Activated CD4-positive, CD25-positive, alpha-beta regulatory T cell treated with anti-CD3 and anti-CD28 coated beads, Interleukin-2, amount 50 U/mL, for 16 hours (primary cell): Measurements from ENCODE around the gene KCNK17.

Source experiments
- DNase-seq: peaks from one replicate; pipeline ENCODE4 v3.0.0-alpha.2; 2020; ENCODE audit warnings: low read depth, low spot score

Gene KCNK17

DNA sequence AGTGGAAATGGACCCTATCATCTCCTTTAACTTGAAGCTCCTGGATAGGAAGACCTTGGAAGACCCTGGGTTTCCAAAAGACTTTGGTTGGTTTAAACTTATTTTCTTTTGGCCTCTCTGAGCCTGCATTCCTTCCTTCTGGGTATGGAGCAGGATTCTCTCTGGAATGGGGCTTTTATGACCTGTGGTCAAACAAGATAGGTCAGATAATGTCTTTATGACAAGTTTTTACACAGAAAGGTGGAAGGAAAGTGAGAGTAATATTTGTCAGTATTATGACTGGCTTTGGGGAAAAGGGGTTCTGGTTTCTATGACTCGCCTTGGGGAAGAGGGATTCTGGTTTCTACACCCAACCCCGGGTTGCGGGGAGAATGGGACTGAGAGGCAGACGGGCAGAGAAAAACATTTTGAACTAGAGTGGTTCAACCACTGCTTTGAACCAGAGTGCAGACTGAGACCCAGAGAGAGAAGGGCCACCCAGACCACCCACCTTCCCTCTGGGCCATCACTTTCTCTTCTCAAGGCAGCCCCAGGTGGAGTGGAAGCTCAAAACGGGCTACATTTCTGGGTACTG, 47.4 kb downstream of the KCNK17 start:
- DNase-seq = no peak

DNA sequence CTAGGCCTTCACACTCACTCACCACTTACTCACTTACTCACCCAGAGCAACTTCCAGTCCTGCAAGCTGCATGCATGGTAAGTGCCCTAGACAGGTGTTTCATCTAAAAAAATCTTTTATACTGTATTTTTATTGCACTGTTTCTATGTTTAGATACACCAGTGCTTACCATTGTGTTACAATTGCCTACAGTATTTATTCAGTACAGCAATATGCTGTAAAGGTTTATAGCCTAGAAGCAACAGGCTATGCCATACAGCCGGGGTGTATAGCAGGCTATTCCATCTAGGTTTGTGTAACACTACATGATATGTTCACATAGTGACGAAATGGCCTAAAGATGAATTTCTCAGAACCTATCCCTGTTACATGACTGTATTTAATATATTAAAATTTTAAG, 47.8 kb downstream of the KCNK17 start:
- no peak for DNase-seq

DNA sequence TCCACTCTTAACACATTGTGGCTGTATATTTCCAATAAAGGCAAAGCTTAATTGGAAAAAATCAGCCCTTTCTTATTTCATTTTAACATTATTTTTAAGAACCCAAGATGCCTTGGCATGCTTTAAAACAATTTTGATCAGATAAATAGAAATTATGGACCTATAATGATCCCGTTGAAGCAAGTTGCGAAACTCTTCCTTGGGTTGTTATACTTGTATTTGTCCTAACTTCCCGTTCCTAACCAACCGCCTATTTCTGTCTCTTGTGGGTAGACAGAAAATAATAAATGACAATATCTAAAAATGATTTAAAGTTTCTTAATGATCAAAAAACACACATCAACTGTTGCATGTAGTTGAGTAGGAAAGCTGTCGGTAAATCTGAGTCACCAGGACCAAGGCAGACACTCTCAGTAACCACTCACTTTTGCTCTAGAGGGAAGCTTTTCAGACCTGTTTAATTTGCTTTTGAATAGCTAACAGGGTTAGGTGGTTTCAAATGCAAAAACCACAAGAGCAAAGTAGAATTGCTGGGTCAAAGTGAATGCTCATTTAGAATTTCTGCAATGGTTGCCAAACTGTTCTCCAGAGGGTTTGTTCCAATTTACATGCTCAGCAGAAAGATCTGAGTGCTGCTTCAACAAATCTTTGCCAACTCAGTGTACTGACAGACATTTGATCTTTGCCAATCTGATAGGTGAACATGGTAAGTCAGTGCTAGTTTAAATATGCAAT, 50.7 kb downstream of the KCNK17 start:
- DNase-seq = no peak

DNA sequence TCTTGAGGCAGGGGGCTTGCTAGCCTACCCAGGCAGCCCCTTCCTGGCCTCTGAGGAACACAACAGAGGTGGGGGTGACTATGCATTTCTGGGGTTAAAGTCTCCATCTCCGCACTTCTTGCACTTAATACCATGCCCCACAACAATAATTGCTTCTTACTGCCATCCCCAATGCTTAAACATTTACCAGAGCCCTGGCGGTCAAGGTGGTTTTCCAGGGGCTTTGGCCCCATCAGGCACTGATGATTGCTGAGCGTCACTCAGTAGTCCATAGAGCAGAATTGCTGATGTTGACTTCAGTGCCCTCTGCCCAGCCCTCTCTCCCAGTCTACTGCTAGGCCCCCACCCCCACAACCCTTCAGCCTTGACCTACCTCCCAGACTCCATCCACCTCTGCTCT, 52.5 kb downstream of the KCNK17 start:
- no peak for DNase-seq

DNA sequence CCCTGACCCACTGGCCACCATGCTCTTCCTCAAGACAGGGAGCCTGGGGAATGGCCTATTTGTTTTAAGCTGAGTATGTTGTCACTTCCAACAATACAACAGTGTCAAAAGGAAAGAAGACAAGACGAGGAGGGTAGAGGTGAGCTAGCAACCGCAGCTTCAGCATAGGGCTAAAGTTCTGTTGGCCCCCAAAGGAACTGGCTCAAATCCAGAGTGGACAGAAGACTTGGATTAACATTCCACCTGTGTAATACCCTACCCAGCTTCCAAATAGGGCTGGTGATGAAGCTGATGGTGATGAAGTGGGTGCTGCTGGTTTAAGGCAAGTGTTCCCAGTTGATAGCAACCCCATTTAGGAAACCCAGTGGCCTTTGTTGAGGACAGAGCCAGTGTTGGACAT, 53.3 kb downstream of the KCNK17 start:
- no peak for DNase-seq

DNA sequence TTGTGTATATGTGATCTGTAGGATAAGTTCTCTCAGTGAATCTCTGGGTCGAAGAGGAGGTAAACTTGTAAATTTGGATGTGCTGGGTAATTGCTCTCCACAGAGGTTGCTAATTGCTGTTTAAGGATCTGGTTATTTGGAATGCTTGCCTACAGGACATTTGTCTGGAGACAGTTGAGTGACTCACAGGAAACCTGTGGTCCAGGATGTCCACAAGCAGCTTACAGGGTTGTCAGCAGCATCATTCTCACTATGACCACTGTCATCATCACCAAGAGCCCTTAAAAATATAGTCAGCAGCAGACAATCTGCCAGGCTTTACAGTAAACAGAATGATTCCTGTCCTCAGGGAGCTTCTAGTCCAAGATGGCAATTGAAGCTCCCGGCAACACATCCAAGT, 53.8 kb downstream of the KCNK17 start:
- DNase-seq = no peak

DNA sequence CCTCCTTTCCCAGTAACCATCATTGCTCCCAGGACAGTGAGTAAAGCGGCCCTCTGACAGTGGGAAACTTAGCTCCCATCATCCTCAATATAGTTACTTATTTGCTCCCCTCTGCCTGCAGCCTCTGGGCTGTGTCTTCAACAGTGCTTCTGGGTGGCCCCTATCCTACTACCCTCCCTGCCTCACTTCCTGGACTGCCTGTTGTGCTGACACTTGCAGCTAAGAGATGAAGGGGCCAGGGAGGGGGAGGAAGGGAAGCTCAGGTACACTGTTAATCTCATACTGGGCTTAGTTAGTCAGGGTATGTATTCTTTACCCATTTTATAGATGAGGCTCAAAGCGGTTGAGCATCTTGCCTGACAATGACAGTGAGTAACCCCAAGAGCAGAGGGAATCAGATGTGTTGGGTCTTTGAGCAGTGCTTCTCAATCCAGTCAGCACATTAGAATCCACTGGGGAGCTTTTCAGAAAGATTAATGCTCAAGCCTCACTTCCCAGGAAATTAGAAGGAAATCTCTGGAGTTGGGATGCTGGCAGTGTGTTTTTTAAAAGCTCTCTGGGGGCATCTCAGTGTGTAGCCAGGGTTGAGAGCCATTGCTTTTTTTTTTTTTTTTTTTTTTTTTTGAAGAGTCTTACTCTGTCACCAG, 57.8 kb downstream of the KCNK17 start:
- DNase-seq = no peak

DNA sequence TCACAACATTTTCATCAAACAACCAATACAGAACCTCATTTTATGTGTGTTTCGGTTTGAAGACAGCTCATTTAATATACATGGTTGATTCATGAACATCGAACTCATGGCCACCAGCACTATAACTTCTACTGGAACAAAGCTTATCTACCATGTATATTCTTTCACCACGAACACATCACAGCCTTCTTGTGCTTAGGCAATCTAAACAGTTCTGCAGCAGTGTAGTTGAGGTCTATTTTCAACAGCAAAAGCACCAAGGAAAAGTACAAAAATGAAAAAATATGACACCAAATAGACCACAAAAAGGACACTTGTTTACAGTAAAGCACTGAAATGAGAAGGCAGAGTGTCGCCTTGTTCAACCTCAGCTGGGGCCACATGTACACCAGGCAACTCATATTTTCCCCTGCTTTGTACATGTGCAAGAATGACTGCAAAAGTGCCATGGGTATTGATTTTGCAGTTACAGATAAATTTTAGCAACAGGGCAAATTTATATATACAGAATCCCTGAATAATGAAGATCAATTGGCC, 59.2 kb downstream of the KCNK17 start:
- DNase-seq = no peak

DNA sequence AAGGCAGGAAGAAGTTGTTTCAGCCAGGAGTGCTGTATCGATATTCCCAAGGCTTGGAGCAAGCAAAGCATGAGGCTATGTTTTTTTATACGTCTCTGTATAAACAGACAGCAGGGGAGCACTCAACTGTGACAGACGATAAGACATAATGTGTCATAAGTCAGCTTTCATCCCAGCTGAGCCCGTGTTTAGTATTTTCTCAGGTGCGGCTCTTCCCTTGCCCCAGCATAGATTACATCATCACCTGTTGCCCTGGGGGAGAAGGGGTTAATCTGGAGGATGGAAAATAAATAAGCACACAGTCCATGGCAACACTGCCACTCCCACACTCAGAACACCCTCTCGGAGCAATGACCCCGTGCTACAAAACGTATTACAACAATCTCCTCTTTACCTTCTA, 62.8 kb downstream of the KCNK17 start:
- DNase-seq = no peak

DNA sequence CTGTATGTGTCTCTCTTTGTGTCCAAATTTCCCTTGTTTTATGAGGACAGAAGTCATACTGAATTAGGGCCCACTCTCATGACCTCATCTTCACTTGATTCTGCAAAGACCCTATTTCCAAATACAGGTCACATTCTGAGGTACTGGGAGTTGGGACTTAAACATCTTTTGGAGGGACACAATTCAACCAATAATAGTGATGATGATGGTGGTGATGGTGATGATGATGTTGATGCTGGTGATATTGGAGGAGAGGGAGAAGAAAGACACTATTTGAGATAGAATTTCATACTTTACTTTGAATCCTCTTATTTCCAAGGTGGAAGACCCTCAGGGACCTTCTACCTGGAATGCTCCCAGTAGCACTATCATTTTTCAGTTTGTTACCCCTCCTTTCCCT, 63.7 kb downstream of the KCNK17 start:
- no peak for DNase-seq

DNA sequence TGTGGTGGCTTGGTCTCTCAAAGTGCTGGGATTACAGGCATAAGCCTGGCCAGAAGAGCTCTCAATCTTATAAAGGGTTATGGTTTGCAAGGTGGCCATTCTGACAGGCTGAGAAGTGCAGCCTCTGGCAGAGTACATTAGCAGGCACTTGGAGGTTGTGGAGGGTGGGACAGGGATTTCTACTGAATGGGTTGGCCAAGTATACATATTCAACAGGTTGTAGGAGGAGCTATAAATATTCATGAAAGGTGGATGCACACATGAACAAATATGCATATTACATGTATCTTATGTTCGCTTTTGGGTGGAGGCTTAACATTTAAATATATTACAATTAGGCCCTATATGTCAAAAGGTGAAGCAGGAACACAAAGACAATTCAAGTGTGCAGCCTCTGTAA, 64.9 kb downstream of the KCNK17 start:
- DNase-seq = no peak
